ENCODE measurements around the gene MLLT1.

MLLT1 gene

DNA sequence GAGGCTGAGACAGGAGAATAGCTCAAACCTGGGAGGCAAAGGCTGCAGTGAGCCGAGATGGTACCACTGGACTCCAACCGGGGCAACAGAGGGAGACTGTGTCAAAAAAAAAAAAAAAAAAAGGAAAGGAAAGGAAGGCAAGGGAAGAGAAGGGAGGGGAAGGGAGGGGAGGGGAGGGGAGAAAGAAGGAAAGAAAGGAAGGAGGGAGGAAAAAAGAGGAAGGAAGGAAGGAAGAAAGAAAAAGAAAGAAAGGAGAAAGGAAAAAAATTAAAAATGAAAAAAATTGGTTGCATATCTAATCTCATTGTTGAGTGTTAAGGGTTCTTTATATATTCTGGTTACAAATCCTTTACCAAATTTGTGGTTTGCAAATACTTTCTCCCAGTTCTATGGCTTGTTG is 98.7 kb downstream of the MLLT1 start:
- Histone ChIP-seq H3K36me3 (ENCODE audit: insufficient read depth, low read length) (no peaks in the 10 kb centered on the region), H3K27ac (no peak overlapping the region), H3K9ac (ENCODE audit: insufficient read length) (no peak overlapping the region), H3K4me3 (no peak overlapping the region), H3K9me3 (ENCODE audit: low read depth, low read length) (no peaks in the 10 kb centered on the region)
- no peak for DNase-seq (ENCODE audit: low read depth, low spot score)
- TF ChIP-seq EZH2 (IDR thresholded peaks at IDR 0.05) (no peak), FOXP2 (optimal IDR thresholded peaks at IDR 0.05; ENCODE audit: control extremely low read depth, extremely low read length, insufficient read depth) (no peak), POLR2AphosphoS5 (IDR thresholded peaks at IDR 0.05; ENCODE audit: borderline replicate concordance, low read depth, low read length) (no peak)

DNA sequence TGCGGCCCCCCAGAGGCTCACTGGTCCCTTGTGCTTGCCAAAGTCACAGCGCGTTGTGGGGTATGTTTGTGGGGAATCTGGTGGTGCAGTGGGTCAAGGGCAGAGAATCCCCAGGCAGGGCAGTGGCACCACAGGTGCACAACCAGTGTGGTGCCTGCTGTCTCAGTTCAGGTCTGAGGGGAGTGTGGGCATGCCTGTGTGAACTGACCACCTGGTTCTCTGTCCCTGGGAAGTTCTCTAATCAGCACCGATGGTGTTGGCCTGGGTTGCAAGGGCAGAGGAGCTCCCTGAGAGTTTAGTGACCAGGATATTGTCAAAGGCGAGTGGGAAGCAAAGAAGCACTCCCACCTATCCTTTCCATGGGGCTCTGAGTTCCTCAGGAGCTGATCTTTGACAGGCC is 106.6 kb downstream of the MLLT1 start:
- DNase-seq (ENCODE audit: low read depth, low spot score): no peak
- TF ChIP-seq POLR2AphosphoS5 (IDR thresholded peaks at IDR 0.05; ENCODE audit: borderline replicate concordance, low read depth, low read length) (no peak), FOXP2 (optimal IDR thresholded peaks at IDR 0.05; ENCODE audit: control extremely low read depth, extremely low read length, insufficient read depth) (no peak), EZH2 (IDR thresholded peaks at IDR 0.05) (no peak)
- Histone ChIP-seq H3K36me3 (ENCODE audit: insufficient read depth, low read length) (no peaks in the 10 kb centered on the region), H3K4me3 (no peak overlapping the region), H3K27ac (no peak overlapping the region), H3K9me3 (ENCODE audit: low read depth, low read length) (no peaks in the 10 kb centered on the region), H3K9ac (ENCODE audit: insufficient read length) (no peak overlapping the region)

DNA sequence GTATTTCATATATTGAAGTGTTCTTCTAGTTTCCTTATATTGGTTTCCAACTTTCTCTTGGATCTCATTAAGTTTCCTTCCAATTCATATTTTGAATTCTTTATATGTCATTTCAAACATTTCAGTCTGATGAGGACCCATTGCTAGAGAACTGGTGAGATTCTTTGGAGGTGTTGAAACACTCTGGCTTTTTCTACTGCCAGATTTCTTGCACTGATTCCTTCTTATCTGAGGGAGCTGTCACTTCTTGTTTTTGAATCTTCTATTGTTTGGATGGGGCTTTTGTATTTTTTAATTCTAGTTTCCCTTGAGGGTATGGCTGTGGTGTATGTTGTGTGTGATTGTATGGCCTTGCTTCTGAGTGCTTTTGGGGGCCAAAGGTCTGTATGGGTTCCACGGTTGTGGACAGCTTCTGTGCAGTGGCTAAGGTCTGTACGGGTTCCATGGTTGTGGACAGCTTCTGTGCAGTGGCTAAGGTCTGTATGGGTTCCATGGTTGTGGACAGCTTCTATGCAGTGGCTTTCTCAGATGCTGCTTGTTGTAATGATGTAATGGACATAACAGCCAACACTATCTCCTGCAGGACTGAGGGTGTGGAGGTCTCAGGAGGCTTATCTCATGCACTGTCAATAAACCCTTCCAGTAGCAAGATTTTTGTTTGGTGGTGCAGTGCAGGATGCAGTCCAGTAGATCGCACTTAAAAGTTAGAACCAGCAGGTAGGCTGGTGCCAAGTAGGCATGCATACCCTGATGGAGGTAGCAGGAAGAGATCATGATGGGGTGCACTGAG is 107.5 kb downstream of the MLLT1 start:
- Histone ChIP-seq H3K4me3 (no peak overlapping the region), H3K27ac (no peak overlapping the region), H3K36me3 (ENCODE audit: insufficient read depth, low read length) (no peaks in the 10 kb centered on the region), H3K9me3 (ENCODE audit: low read depth, low read length) (no peaks in the 10 kb centered on the region), H3K9ac (ENCODE audit: insufficient read length) (no peak overlapping the region)
- DNase-seq (ENCODE audit: low read depth, low spot score): no peak
- no peak for TF ChIP-seq EZH2 (IDR thresholded peaks at IDR 0.05)
- no peak for TF ChIP-seq FOXP2 (optimal IDR thresholded peaks at IDR 0.05; ENCODE audit: control extremely low read depth, extremely low read length, insufficient read depth)
- TF ChIP-seq POLR2AphosphoS5 (IDR thresholded peaks at IDR 0.05; ENCODE audit: borderline replicate concordance, low read depth, low read length): no peak

DNA sequence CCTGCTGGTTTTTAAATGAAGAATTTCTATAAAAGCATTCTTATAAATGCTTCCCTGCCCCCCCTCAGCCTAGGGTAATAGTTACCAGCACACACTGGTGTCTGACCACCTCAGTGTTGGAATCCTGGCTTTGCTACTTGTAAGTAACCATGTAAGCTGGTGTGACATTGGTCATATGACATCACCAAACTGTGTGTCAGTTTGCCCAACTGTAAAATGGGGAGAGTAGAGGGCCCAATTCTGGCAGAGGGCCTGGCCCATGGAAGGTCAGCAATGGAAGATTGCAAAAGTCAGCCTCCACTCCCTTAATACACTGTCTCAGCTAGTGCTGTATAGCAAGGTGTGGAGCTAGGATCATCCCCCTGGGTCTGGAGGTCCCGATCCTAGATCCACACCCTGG is 112.7 kb downstream of the MLLT1 start:
- Histone ChIP-seq H3K4me3 (no peak overlapping the region), H3K9me3 (ENCODE audit: low read depth, low read length) (no peaks in the 10 kb centered on the region)
- no peak for TF ChIP-seq FOXP2 (optimal IDR thresholded peaks at IDR 0.05; ENCODE audit: control extremely low read depth, extremely low read length, insufficient read depth)
- TF ChIP-seq POLR2AphosphoS5 (IDR thresholded peaks at IDR 0.05; ENCODE audit: borderline replicate concordance, low read depth, low read length): no peak
- no peak for TF ChIP-seq EZH2 (IDR thresholded peaks at IDR 0.05)

DNA sequence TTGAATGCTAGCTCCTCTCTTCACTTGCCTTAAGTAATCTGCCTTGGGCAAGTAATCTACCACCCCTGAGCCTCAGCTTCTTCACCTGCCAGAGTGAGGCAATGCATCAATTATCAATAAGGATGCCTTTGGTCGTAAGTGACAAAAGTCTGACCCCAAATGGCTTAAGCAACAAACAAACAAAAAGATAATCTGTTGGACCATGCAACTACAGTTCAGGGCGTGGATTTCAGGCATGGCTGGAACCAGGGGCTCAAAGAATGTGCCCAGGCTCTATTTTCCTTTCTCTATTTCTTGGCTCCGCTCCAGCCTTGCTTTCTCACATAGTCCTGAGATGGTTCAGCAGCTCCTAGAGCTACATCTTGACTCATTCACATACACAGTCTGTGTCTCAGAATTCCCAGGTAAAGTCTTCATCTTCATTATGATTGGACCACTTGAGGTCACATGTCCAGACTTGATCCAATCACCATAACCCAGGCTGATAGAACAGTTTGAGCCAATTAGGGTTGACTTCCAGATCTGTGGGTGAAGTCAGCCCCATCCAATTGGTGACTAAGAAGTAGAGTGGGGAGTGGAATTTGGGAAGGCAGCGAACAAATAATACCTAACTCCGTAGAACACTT is 114.8 kb downstream of the MLLT1 start:
- no peak for DNase-seq (ENCODE audit: low read depth, low spot score)
- no peak overlapping the region for H3K9ac ChIP-seq (ENCODE audit: insufficient read length)
- H3K9me3 ChIP-seq (ENCODE audit: low read depth, low read length): no peaks in the 10 kb centered on the region
- no peak overlapping the region for H3K27ac ChIP-seq
- H3K36me3 ChIP-seq (ENCODE audit: insufficient read depth, low read length): no peaks in the 10 kb centered on the region
- no peak for TF ChIP-seq EZH2 (IDR thresholded peaks at IDR 0.05)
- H3K4me3 ChIP-seq: no peak overlapping the region

More for the DNA sequence above, 112.7 kb downstream of the MLLT1 start:
- Histone ChIP-seq H3K9ac (ENCODE audit: insufficient read length) (no peak overlapping the region), H3K27ac (no peak overlapping the region), H3K36me3 (ENCODE audit: insufficient read depth, low read length) (no peaks in the 10 kb centered on the region)
- DNase-seq (ENCODE audit: low read depth, low spot score): no peak

DNA sequence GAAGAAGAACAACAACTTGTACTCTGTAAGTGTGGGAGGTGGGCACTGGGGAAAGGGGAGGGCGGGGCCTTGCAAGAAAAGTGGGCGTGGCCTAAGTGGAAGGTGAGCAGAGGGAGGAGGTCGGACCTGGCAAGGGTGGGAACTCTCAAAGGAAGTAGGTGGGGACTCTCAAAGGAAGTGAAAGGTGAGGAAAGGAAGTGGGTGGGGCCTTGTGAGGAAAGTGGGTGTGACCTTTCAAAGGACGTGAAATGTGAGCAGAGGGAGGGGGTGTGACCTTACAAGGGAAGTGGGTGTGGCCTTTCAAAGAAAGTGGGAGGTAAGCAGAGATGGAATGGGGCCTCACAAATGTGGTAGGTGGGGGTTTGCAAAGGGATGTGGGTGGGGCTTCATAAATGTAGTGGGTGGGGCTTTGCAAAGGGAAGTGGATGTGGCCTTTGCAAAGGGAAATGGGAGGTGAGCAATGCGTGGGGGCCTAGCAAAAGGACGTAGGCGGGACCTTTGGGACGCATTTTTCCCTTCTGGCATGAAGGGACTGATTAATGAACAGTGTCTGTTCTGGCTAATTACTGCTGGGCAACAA is 118.4 kb downstream of the MLLT1 start:
- H3K36me3 ChIP-seq (ENCODE audit: insufficient read depth, low read length): no peaks in the 10 kb centered on the region
- peak; percentile 77 for DNase-seq (ENCODE audit: low read depth, low spot score)
- TF ChIP-seq FOXP2 (optimal IDR thresholded peaks at IDR 0.05; ENCODE audit: control extremely low read depth, extremely low read length, insufficient read depth) (no peak), EZH2 (IDR thresholded peaks at IDR 0.05) (no peak), POLR2AphosphoS5 (IDR thresholded peaks at IDR 0.05; ENCODE audit: borderline replicate concordance, low read depth, low read length) (no peak)
- H3K9me3 ChIP-seq (ENCODE audit: low read depth, low read length): no peaks in the 10 kb centered on the region
- no peak overlapping the region for H3K27ac ChIP-seq
- no peak overlapping the region for H3K9ac ChIP-seq (ENCODE audit: insufficient read length)
- H3K4me3 ChIP-seq: peak overlapping the region; percentile 52

Data from SK-N-MC (cell line).